Activated CD8-positive, alpha-beta memory T cell treated with anti-CD3 and anti-CD28 coated beads, Interleukin-2, amount 10 ng/mL, durations not matched to agents 7 days and 5 days (primary cell): ENCODE measurements around the gene NFKB1. TPM values are rescaled to one million over a fixed set of nuclear protein-coding genes. Genes with fewer than 3 reads are reported as not detected.

Source experiments
- ATAC-seq: fragments of 150-1000 bp; cut with Tn5 transposase; one replicate; pipeline ENCODE4 v1.10.0; 2021; ENCODE audit warnings: moderate library complexity
- CTCF ChIA-PET: fragments of 350-600 bp; sonication (Branson Sonifier 250); formaldehyde crosslinking; loops from one replicate; lab custom pipeline; 2021; ENCODE audit warnings: antibody characterized with exemption; lab: Charles Lee
- DNase-seq: peaks from one replicate; pipeline ENCODE4 v3.0.0-alpha.2; 2020
- H3K27ac Mint-ChIP-seq: one replicate; pipeline ENCODE4 v1.8.0; 2021; ENCODE audit warnings: mild to moderate bottlenecking, mixed read lengths
- H3K27me3 Mint-ChIP-seq: one replicate; pipeline ENCODE4 v1.8.0; 2021; ENCODE audit warnings: mixed read lengths
- H3K36me3 Mint-ChIP-seq: one replicate; pipeline ENCODE4 v1.8.0; 2021; ENCODE audit warnings: mild to moderate bottlenecking, mixed read lengths
- H3K4me1 Mint-ChIP-seq: one replicate; pipeline ENCODE4 v1.8.0; 2021; ENCODE audit warnings: mixed read lengths
- H3K4me3 Mint-ChIP-seq: one replicate; pipeline ENCODE4 v1.8.0; 2021; ENCODE audit warnings: mild to moderate bottlenecking, moderate library complexity, mixed read lengths
- H3K9me3 Mint-ChIP-seq: one replicate; pipeline ENCODE4 v1.8.0; 2022; ENCODE audit warnings: low read depth, mixed read lengths
- total RNA-seq, 2 experiments: library from RNA; stranded (reverse); gene quantifications; one replicate each; pipeline ENCODE4 v1.2.3, GENCODE V29; 2021

Gene NFKB1
- total RNA-seq, 2 experiments from 2014 or later: 92.3 to 110 TPM

GRCh38 chr4:102503301-102503746, 2.2 kb downstream of the NFKB1 start:
- CTCF ChIA-PET: interaction anchor here (0.8 to 1.9 kb wide), 3 partner anchors 8 to 121 kb away, joined by 3 to 7 read pairs (median 3); no protein-coding TSS in a partner anchor
- peaks cover 35% of the 10 kb centered on the region for H3K4me1 Mint-ChIP-seq
- ATAC-seq: no peak
- no peak for DNase-seq
- H3K27ac Mint-ChIP-seq: peak overlapping the region; percentile 88
- peaks cover 2% of the 10 kb centered on the region for H3K9me3 Mint-ChIP-seq
- no peaks in the 10 kb centered on the region for H3K27me3 Mint-ChIP-seq
- H3K4me3 Mint-ChIP-seq: peak overlapping the region; percentile 82
- H3K36me3 Mint-ChIP-seq: peaks cover 21% of the 10 kb centered on the region

DNA sequence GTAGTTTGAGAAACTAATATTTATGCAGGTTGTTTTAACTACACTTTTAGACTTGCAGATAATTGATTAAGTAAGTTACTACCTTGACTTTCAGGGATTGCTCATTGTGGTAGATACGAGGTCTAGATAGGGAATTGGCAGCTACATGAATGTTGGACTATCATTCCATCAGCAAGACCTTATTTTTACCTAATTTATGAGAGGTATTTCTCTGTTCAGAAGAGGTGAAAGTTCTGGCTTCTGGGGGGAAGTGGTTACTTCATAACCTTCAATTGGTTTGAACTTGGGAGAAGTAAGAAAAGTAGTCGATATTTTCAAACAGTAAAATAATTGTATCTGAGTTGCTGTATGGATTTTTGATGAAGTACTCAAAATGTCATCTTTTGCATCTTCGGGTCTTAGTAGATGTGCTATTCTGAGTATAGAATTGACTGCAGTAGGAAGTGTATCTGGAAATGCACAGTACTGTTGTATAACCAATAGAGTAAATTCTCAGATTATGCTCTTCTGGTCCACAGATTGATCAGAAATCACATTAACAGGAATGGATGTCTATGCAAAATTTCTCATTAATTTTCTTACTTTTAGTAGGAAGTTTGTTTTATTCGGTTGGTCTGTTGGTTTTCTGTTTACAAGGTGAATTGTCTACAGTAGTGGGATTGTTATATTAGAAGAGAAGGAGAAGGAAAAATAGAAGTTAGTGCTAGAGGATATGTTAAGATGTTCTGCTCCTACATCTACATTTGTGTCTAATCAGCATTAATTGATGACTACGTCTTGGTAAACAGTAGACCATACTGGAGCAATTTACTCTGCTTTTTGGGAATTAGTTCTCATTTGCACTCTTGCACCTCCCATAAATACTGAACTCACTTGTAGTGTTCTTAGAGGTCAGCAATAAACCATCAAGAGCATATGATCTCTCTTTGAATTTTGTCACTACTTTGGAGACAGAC, 3.0 kb downstream of the NFKB1 start:
- Mint-ChIP-seq H3K36me3 (peaks cover 27% of the 10 kb centered on the region), H3K27me3 (no peaks in the 10 kb centered on the region), H3K4me1 (peaks cover 40% of the 10 kb centered on the region), H3K27ac (peak overlapping the region; percentile 88), H3K9me3 (no peaks in the 10 kb centered on the region), H3K4me3 (peak overlapping the region; percentile 82)
- ATAC-seq (no peak), DNase-seq (no peak)
- CTCF ChIA-PET: interaction anchor here (1.0 kb wide), 1 partner anchor 19 kb away, joined by 3 read pairs; no protein-coding TSS in a partner anchor

DNA sequence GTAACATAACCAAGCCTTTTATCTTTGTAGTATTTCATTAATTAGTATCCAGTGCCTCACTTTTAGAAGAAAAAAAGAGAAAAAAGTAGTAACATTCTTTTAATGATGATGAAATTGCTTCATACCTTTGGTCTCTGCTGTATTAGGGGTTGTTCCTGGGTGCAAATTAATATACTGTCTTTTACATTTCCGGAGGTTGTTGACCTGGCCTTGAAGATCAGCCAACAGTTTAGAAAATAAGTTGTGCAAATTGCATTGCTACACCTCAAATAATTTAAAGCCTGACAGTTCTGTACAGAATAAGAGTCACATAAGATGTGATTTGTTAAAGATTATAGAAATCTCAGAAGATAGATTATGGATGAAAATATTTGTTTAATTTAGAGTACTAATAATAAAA, 3.8 kb downstream of the NFKB1 start:
- CTCF ChIA-PET: no interaction called here
- H3K36me3 Mint-ChIP-seq: peaks cover 35% of the 10 kb centered on the region
- H3K4me3 Mint-ChIP-seq: no peak overlapping the region
- H3K27ac Mint-ChIP-seq: no peak overlapping the region
- no peak for ATAC-seq
- DNase-seq: no peak
- peaks cover 48% of the 10 kb centered on the region for H3K4me1 Mint-ChIP-seq
- H3K9me3 Mint-ChIP-seq: no peaks in the 10 kb centered on the region
- no peaks in the 10 kb centered on the region for H3K27me3 Mint-ChIP-seq

DNA sequence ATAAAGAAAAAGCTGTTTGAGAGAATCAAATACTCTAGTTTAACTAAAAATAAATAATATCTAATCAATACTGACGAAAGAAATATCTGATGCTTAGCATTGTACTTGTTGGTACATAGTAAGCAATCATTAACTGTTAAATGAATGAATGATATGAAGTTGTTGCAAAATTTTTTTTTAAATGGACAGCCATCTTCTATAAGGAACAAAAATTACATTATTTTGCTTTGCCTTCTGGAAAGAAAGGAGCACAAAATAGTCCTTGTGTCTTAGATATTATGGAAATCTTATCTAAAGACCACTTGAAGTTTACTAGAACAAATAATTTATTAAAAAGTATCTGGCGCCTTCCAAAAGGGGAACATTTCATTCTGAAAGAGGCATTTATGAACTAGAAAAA, 4.5 kb downstream of the NFKB1 start:
- CTCF ChIA-PET: no interaction called here
- no peaks in the 10 kb centered on the region for H3K9me3 Mint-ChIP-seq
- ATAC-seq: no peak

DNA sequence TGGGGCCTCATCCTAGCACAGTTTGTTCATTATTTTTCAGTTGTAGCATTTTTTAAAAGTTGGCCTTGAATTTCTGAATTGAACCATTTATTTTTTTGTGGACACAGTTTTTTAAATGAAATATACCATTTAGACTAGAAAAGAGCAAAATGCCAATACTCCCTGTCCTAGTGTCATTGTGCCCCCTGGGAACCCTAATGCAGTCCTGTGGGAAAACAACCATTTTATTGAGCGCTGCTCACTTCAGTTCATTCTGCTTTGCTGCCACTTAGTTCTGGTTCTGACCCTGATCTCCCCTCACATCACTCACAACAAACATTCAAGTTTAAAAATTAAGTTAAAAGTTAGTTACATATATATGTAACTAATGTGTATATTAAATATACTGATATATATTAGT, 5.4 kb downstream of the NFKB1 start:
- H3K27me3 Mint-ChIP-seq: no peaks in the 10 kb centered on the region
- H3K9me3 Mint-ChIP-seq: no peaks in the 10 kb centered on the region
- no peak for DNase-seq
- H3K36me3 Mint-ChIP-seq: peaks cover 47% of the 10 kb centered on the region
- H3K4me3 Mint-ChIP-seq: no peak overlapping the region
- no peak overlapping the region for H3K27ac Mint-ChIP-seq
- ATAC-seq: no peak
- CTCF ChIA-PET: no interaction called here
- H3K4me1 Mint-ChIP-seq: peaks cover 48% of the 10 kb centered on the region

More for the DNA sequence above, 4.5 kb downstream of the NFKB1 start:
- DNase-seq: no peak
- Mint-ChIP-seq H3K4me1 (peaks cover 47% of the 10 kb centered on the region), H3K27me3 (no peaks in the 10 kb centered on the region), H3K4me3 (no peak overlapping the region), H3K36me3 (peaks cover 41% of the 10 kb centered on the region), H3K27ac (no peak overlapping the region)

DNA sequence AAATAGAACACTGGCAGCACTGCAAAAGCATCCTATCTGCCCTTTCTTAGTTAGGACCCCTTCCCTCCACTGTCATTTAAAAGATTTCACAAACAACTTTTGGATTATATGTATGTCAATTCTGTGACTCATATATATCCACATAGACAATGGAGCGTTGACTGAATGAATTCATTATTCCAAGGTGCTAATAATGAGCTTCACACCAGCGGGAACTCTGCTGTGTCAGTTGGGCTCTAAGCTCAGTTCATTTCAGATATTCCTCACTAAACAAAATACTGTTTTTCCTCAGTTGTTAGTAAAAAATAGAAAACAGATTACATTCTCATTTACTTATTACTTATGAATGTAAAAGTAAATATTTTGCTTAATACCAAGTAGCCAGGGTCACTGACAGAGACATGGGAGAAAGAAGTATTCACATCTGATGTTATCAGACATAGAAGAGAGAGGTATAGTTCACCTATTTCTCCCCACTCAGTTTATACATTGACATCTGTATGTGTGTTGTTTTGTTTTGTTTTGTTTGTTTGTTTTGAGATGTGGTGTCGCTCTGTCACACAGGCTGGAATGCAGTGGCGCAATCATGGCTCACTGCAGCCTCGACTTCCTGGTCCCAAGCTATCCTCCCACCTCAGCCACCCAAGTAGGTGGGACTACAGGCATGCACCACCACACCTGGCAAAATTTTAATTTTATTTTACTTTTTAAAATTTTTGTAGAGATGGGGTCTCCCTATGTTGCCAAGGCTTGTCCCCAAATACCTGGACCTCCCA, 10.9 kb downstream of the NFKB1 start:
- Mint-ChIP-seq H3K27me3 (no peaks in the 10 kb centered on the region), H3K9me3 (peaks cover 9% of the 10 kb centered on the region), H3K27ac (no peak overlapping the region), H3K4me1 (peaks cover 35% of the 10 kb centered on the region), H3K36me3 (peaks cover 69% of the 10 kb centered on the region), H3K4me3 (no peak overlapping the region)
- ATAC-seq: no peak
- no peak for DNase-seq
- CTCF ChIA-PET: interaction anchor here (0.7 to 1.8 kb wide), 4 partner anchors 9 to 114 kb away, joined by 3 to 7 read pairs (median 3); no protein-coding TSS in a partner anchor

- ATAC-seq: no peak
- Mint-ChIP-seq H3K27me3 (no peaks in the 10 kb centered on the region), H3K4me1 (peaks cover 39% of the 10 kb centered on the region), H3K9me3 (peaks cover 10% of the 10 kb centered on the region), H3K27ac (no peak overlapping the region), H3K36me3 (peaks cover 62% of the 10 kb centered on the region), H3K4me3 (no peak overlapping the region)
- CTCF ChIA-PET: no interaction called here
- no peak for DNase-seq
These were observed 13.3 kb downstream of the NFKB1 start for GRCh38 chr4:102514298-102514964.

- Mint-ChIP-seq H3K4me3 (no peak overlapping the region), H3K36me3 (peaks cover 40% of the 10 kb centered on the region), H3K4me1 (peaks cover 55% of the 10 kb centered on the region), H3K9me3 (peaks cover 10% of the 10 kb centered on the region), H3K27ac (peak overlapping the region; percentile 26), H3K27me3 (no peaks in the 10 kb centered on the region)
- CTCF ChIA-PET: interaction anchor here (1.6 kb wide), 1 partner anchor 21 kb away, joined by 5 read pairs; no protein-coding TSS in a partner anchor
- no peak for DNase-seq
- ATAC-seq: no peak
These were observed 16.6 kb downstream of the NFKB1 start for GRCh38 chr4:102517753-102518152.

- peak; percentile 80 for ATAC-seq
- Mint-ChIP-seq H3K36me3 (peaks cover 38% of the 10 kb centered on the region), H3K4me1 (peaks cover 64% of the 10 kb centered on the region), H3K4me3 (no peak overlapping the region), H3K9me3 (peaks cover 10% of the 10 kb centered on the region), H3K27ac (peak overlapping the region; percentile 6), H3K27me3 (no peaks in the 10 kb centered on the region)
- CTCF ChIA-PET: interaction anchor here (1.1 to 1.4 kb wide), 2 partner anchors 10 to 47 kb away, joined by 3 read pairs; no protein-coding TSS in a partner anchor
- DNase-seq: no peak
These were observed 17.6 kb downstream of the NFKB1 start for GRCh38 chr4:102518703-102519131.

- H3K27ac Mint-ChIP-seq: no peak overlapping the region
- H3K27me3 Mint-ChIP-seq: no peaks in the 10 kb centered on the region
- ATAC-seq (no peak), DNase-seq (no peak)
- peaks cover 5% of the 10 kb centered on the region for H3K9me3 Mint-ChIP-seq
- H3K36me3 Mint-ChIP-seq: peaks cover 32% of the 10 kb centered on the region
- CTCF ChIA-PET: interaction anchor here (0.8 to 1.4 kb wide), 6 partner anchors 9 to 46 kb away, joined by 3 to 4 read pairs (median 3); no protein-coding TSS in a partner anchor
- peaks cover 65% of the 10 kb centered on the region for H3K4me1 Mint-ChIP-seq
- no peak overlapping the region for H3K4me3 Mint-ChIP-seq
These were observed 18.8 kb downstream of the NFKB1 start for GRCh38 chr4:102519925-102520324.

- no peak for ATAC-seq
These were observed 20.4 kb downstream of the NFKB1 start for GRCh38 chr4:102521570-102521969.

DNA sequence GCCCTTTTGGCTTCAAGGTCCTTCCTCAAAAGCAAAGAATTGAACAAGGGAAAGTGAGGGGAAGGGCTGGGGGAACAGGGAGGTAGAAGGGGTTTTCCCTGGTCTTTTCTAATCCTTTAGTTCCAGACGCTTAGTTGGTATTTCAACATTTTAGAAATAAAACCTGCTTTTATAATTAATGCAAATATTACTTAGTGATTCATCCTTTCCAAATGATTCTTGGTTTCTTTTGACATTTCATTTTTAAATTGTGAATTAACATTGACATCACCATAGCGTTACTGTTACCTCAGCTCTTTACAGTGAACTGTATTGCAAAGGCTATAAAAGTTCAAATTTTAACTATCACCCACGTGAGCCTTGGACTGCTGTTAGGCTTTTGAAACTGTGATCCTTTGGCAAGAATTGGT, 20.9 kb downstream of the NFKB1 start:
- Mint-ChIP-seq H3K27me3 (no peaks in the 10 kb centered on the region), H3K36me3 (peaks cover 26% of the 10 kb centered on the region), H3K27ac (no peak overlapping the region), H3K9me3 (peaks cover 1% of the 10 kb centered on the region), H3K4me3 (no peak overlapping the region), H3K4me1 (peaks cover 76% of the 10 kb centered on the region)
- no peak for DNase-seq
- CTCF ChIA-PET: interaction anchor here (0.9 kb wide), 1 partner anchor 10 kb away, joined by 3 read pairs; no protein-coding TSS in a partner anchor
- no peak for ATAC-seq

More at GRCh38 chr4:102521570-102521969, 20.4 kb downstream of the NFKB1 start:
- no peak for DNase-seq
- CTCF ChIA-PET: no interaction called here
- H3K27me3 Mint-ChIP-seq: no peaks in the 10 kb centered on the region
- H3K27ac Mint-ChIP-seq: no peak overlapping the region
- peaks cover 76% of the 10 kb centered on the region for H3K4me1 Mint-ChIP-seq
- peaks cover 4% of the 10 kb centered on the region for H3K9me3 Mint-ChIP-seq
- no peak overlapping the region for H3K4me3 Mint-ChIP-seq
- peaks cover 30% of the 10 kb centered on the region for H3K36me3 Mint-ChIP-seq
